SK-N-SH treated with all-trans-retinoic acid at 6 μM for 48 hours (cell line): ENCODE data around the gene TADA2B.

ENCODE experiments used
- ARNTL ChIP-seq: fragments of 450-650 bp; formaldehyde crosslinking; IDR thresholded peaks from 2 replicates; pipeline ENCODE4 v1.5.0; 2020; ENCODE audit warnings: low read depth, mild to moderate bottlenecking, moderate library complexity, borderline replicate concordance
- OSR1 ChIP-seq: fragments of 250-450 bp; sonication (Bioruptor Pico); IDR thresholded peaks from 2 replicates; pipeline ENCODE4 v1.8.0; 2022; ENCODE audit warnings: moderate library complexity, mild to moderate bottlenecking, inconsistent platforms
- SNAI2 ChIP-seq: fragments of 250-450 bp; sonication (Bioruptor Pico); IDR thresholded peaks from 2 replicates; pipeline ENCODE4 v1.5.0; 2020; ENCODE audit warnings: mild to moderate bottlenecking, moderate library complexity
- TOX ChIP-seq: fragments of 250-450 bp; sonication (Bioruptor Pico); IDR thresholded peaks from 2 replicates; pipeline ENCODE4 v1.8.0; 2021; ENCODE audit warnings: mild to moderate bottlenecking, moderate library complexity, borderline replicate concordance
- ZC3H10 ChIP-seq: fragments of 250-450 bp; sonication (Bioruptor Pico); IDR thresholded peaks from 2 replicates; pipeline ENCODE4 v1.5.1; 2021; ENCODE audit warnings: mild to moderate bottlenecking, moderate library complexity
- ZFP3 ChIP-seq: fragments of 250-450 bp; sonication (Bioruptor Pico); IDR thresholded peaks from 2 replicates; pipeline ENCODE4 v1.5.0; 2020; ENCODE audit warnings: mild to moderate bottlenecking, moderate library complexity
- ZFP30 ChIP-seq: fragments of 450-650 bp; formaldehyde crosslinking; IDR thresholded peaks from 2 replicates; pipeline ENCODE4 v1.5.0; 2022; ENCODE audit warnings: mild to moderate bottlenecking, moderate library complexity
- ZNF8 ChIP-seq: fragments of 450-650 bp; formaldehyde crosslinking; IDR thresholded peaks from 2 replicates; pipeline ENCODE4 v1.5.0; 2020; ENCODE audit warnings: mild to moderate bottlenecking, moderate library complexity
- TF ChIP-seq, protein P1 (sequence below): fragments of 250-450 bp; sonication (Bioruptor Pico); IDR thresholded peaks from 2 replicates; pipeline ENCODE4 v1.5.1; 2020; ENCODE audit warnings: low read depth, mild to moderate bottlenecking, moderate library complexity
- TF ChIP-seq, protein P2 (sequence below): fragments of 250-450 bp; sonication (Bioruptor Pico); IDR thresholded peaks from 2 replicates; pipeline ENCODE4 v1.5.1; 2021; ENCODE audit warnings: mild to moderate bottlenecking, moderate library complexity

- TF ChIP-seq, protein P1, sequence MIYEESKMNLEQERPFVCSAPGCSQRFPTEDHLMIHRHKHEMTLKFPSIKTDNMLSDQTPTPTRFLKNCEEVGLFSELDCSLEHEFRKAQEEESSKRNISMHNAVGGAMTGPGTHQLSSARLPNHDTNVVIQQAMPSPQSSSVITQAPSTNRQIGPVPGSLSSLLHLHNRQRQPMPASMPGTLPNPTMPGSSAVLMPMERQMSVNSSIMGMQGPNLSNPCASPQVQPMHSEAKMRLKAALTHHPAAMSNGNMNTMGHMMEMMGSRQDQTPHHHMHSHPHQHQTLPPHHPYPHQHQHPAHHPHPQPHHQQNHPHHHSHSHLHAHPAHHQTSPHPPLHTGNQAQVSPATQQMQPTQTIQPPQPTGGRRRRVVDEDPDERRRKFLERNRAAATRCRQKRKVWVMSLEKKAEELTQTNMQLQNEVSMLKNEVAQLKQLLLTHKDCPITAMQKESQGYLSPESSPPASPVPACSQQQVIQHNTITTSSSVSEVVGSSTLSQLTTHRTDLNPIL, result no peak
- TF ChIP-seq OSR1 (CRISPR knock-in tag) (no peak), TOX (CRISPR knock-in tag) (no peak), ZNF8 (CRISPR knock-in tag) (no peak), ARNTL (no peak), ZC3H10 (no peak), ZFP30 (CRISPR knock-in tag) (no peak), SNAI2 (CRISPR knock-in tag) (no peak), ZFP3 (no peak)
- TF ChIP-seq, protein P2, sequence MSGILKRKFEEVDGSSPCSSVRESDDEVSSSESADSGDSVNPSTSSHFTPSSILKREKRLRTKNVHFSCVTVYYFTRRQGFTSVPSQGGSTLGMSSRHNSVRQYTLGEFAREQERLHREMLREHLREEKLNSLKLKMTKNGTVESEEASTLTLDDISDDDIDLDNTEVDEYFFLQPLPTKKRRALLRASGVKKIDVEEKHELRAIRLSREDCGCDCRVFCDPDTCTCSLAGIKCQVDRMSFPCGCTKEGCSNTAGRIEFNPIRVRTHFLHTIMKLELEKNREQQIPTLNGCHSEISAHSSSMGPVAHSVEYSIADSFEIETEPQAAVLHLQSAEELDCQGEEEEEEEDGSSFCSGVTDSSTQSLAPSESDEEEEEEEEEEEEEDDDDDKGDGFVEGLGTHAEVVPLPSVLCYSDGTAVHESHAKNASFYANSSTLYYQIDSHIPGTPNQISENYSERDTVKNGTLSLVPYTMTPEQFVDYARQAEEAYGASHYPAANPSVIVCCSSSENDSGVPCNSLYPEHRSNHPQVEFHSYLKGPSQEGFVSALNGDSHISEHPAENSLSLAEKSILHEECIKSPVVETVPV (CRISPR knock-in tag), result no peak
These were observed 28.4 kb upstream of the TADA2B start for GRCh38 chr4:7014815-7015214.
